ENCODE data around the gene PLET1.

Gene PLET1

GRCh38 chr11:112235750-112236390 is 24.8 kb downstream of the PLET1 start:
- no peak for DNase-seq

GRCh38 chr11:112231952-112232351 is 28.7 kb downstream of the PLET1 start:
- no peak for DNase-seq

- DNase-seq, result no peak
These were observed 30.8 kb downstream of the PLET1 start for GRCh38 chr11:112229746-112230433.

GRCh38 chr11:112229159-112229558 is 31.5 kb downstream of the PLET1 start:
- no peak for DNase-seq

- DNase-seq, result no peak
These were observed 32.0 kb downstream of the PLET1 start for GRCh38 chr11:112228706-112229105.

- DNase-seq, result no peak
These were observed 33.2 kb downstream of the PLET1 start for GRCh38 chr11:112227471-112227870.

GRCh38 chr11:112226831-112227401 is 33.7 kb downstream of the PLET1 start:
- no peak for DNase-seq

- DNase-seq, result peak; percentile 85
These were observed 34.4 kb downstream of the PLET1 start, which contains the start of gene PTS for GRCh38 chr11:112226062-112226830. Gene PTS, plus strand, starts transcription at chr11:112226428. Its CDS starts 16 bp downstream, at chr11:112226444.

GRCh38 chr11:112225753-112226061 is 35.0 kb downstream of the PLET1 start:
- no peak for DNase-seq

- no peak for DNase-seq
These were observed 36.7 kb downstream of the PLET1 start for GRCh38 chr11:112223754-112224532.

- DNase-seq, result no peak
These were observed 37.5 kb downstream of the PLET1 start for GRCh38 chr11:112223121-112223520.

GRCh38 chr11:112222303-112222702 is 38.4 kb downstream of the PLET1 start:
- no peak for DNase-seq

- no peak for DNase-seq
These were observed 39.3 kb downstream of the PLET1 start for GRCh38 chr11:112221274-112221835.

- DNase-seq, result peak; percentile 77
These were observed 41.0 kb downstream of the PLET1 start for GRCh38 chr11:112219476-112220232.

GRCh38 chr11:112216561-112217105 is 44.0 kb downstream of the PLET1 start:
- no peak for DNase-seq

GRCh38 chr11:112215621-112216020 is 45.0 kb downstream of the PLET1 start:
- no peak for DNase-seq

GRCh38 chr11:112213753-112214152 is 46.9 kb downstream of the PLET1 start:
- no peak for DNase-seq

- DNase-seq, result no peak
These were observed 48.0 kb downstream of the PLET1 start for GRCh38 chr11:112212710-112213109.

- DNase-seq, result no peak
These were observed 48.4 kb downstream of the PLET1 start for GRCh38 chr11:112212290-112212689.

- DNase-seq, result no peak
These were observed 49.1 kb downstream of the PLET1 start for GRCh38 chr11:112211536-112211935.

GRCh38 chr11:112210890-112211289 is 49.8 kb downstream of the PLET1 start:
- DNase-seq, result no peak
